Skin epidermis (tissue), 12 donors: ENCODE data around the gene MANF.

Source experiments
- H3K27ac ChIP-seq, 21 experiments: fragments of 200-600 bp; sonication (generic) in 11 of 21; one replicate each; pipeline ENCODE4 v1.5.0; 2020; ENCODE audit warnings: mild to moderate bottlenecking in 3 of 21, inconsistent platforms in 2 of 21, moderate library complexity in 2 of 21
- H3K4me3 ChIP-seq, 7 experiments: fragments of 200-600 bp; sonication (generic) in 2 of 7; one replicate each; pipeline ENCODE4 v1.5.0; 2020; ENCODE audit warnings: inconsistent platforms in 2 of 7, mild to moderate bottlenecking in 2 of 7, moderate library complexity in 1 of 7

Gene MANF

DNA sequence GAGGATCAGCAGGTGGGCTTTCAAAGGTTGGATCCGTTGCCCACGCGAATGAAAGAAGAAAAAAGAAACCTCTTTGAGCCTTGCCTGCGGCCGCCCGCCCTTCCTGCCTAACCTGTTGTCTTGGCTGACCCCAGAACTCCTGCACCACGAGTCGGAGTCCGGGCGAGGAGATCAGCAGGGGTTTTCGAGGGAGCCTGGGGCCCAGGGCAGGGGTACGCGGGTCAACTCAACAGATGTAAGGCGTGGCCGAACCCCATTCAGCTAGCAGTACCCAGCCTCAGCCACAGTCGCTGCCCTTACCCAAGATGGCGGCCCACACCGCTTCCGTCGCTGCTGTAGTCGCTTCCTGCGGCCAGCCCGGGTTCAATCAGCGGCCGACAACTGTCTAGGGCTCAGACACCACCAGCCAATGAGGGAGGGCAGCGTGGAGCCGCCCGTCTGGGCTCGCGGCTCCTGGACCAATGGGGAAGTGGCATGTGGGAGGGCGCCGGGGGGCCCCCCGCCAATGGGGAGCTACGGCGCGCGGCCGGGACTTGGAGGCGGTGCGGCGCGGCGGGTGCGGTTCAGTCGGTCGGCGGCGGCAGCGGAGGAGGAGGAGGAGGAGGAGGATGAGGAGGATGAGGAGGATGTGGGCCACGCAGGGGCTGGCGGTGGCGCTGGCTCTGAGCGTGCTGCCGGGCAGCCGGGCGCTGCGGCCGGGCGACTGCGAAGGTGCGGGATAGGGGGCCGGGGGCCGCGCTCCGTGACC lies at the start of gene MANF:
TSS of gene MANF (plus strand) at position 566 of the 748 bp plus-strand sequence. CDS start at position 618, 52 bp downstream.
- Histone ChIP-seq H3K27ac (peak within 1 kb of the TSS; percentile 73 to 98 (median 93)), H3K4me3 (peak within 1 kb of the TSS; percentile 63 to 93 (median 87))

- no peak overlapping the region for H3K27ac ChIP-seq
Measured at GRCh38 chr3:51336261-51336660, 48.8 kb upstream of the MANF start.

GRCh38 chr3:51337666-51338065 lies 47.4 kb upstream of the MANF start:
- H3K27ac ChIP-seq: no peak overlapping the region

More at GRCh38 chr3:51336261-51336660, 48.8 kb upstream of the MANF start:
- no peak overlapping the region for H3K4me3 ChIP-seq

DNA sequence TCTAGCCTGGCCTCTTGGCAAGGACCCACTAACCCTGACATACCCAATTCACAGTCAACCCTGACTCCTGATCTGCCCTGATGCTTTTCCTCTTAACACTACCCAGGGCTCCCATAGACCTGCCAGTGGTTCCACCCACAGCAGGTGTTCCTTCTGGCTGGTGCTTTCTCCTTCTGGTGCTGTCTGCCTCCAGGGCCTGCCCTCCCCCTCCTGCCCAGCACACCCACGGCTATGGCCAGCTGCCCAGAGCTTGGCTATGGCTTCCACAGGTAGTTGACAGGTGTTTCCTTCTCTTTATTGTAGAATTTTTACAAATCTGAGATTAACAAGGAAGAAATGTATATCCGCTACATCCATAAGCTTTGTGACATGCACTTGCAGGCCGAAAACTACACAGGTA lies 46.5 kb upstream of the MANF start:
- no peak overlapping the region for H3K4me3 ChIP-seq
- no peak overlapping the region for H3K27ac ChIP-seq

More at GRCh38 chr3:51337666-51338065, 47.4 kb upstream of the MANF start:
- no peak overlapping the region for H3K4me3 ChIP-seq

DNA sequence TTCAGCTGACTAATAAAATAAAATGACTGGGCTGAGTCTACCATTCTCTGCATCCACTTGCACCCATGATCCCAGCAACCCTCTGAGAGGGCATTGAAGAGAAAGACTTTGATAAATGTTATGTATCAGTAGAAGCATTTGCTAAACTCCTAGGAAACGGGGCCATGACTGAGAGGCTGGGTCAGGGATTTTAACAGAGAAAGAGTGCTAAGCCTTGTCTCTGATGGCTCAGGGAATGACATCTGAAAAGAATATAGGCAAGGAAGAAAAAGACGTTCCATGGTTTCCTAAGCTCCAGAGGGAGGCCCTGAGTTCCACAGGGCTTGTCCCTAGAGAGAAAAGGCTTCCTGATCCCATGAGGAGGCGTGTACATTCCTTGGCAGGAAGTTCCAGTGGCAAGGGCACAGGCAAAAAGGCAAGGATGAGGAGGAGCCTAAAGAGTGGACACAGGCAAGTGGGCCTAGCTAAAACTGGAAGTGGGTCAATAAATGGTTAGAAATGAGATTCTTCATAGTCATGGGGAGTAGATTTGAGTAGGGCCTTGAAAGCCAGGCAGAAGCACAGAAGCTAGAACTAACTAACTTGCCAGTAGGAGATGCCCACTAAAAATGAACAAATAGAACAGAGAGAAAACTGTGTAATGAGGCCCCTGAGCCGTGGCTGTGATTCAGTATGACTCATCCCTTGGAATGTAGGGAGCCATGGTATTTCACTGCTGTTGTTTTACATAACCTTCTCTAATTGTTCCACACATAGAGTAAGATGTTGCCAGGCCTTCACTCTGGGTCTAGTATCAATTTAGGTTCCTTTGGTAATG lies 44.9 kb upstream of the MANF start:
- peak overlapping the region in 17 of 21 experiments; percentile 1 to 87 (median 58) for H3K27ac ChIP-seq
- H3K4me3 ChIP-seq: no peak overlapping the region

GRCh38 chr3:51340989-51341636 lies 44.0 kb upstream of the MANF start:
- Histone ChIP-seq H3K27ac (peak overlapping the region in 13 of 21 experiments; percentile 1 to 87 (median 58)), H3K4me3 (no peak overlapping the region)

DNA sequence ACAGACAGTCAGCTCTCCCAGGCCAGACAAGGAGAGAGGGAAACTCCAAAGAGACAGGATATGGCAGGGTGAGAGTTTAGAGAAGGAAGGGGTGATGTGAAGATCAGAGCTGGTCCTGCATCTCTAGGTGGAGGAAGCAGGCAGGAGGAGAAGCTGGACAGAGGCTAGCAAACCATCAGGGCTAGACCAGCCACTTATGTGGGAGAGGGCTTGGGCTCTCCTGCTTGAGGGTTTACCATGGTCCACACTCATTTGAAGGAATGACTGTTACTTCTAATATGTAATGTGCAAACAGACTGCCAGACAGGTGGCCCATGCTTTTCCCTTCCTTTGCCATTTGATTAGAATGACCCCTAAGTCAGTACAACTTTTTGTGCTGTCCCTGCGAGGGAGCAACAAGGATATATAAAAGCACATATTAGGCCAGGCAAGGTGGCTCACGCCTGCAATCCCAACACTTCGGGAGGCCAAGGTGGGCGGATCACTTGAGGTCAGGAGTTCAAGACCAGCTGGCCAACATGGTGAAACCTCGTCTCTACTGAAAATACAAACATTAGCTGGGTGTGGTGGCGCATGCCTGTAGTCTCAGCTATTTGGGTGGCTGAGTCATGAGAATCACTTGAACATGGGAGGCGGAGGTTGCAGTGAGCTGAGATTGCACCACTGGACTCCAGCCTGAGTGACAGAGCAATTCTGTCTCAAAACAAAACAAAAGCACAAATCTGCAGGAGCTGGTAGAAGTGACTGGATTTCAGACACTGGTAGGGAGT lies 41.0 kb upstream of the MANF start:
- Histone ChIP-seq H3K27ac (peak overlapping the region in 1 of 21 experiments; percentile 22), H3K4me3 (no peak overlapping the region)

GRCh38 chr3:51350751-51351150 lies 34.3 kb upstream of the MANF start:
- H3K27ac ChIP-seq: no peak overlapping the region

DNA sequence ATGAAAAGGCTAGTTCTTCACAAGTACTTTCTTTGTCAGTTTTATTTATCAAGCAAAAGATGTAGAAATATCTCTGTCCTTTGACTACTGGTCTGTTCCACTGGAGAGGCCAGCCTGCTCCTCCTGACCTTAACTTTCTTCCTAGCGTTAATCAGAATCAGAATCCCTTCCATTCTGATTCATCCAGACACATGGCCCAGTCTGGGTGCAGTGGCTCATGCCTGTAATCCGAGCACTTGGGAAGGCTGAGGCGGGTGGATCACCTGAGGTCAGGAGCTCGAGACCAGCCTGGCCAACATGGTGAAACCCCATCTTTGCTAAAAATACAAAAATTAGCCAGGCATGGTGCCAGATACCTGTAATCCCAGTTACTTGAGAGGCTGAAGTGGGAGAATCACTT lies 32.0 kb upstream of the MANF start:
- Histone ChIP-seq H3K27ac (no peak overlapping the region), H3K4me3 (no peak overlapping the region)

More at GRCh38 chr3:51350751-51351150, 34.3 kb upstream of the MANF start:
- no peak overlapping the region for H3K4me3 ChIP-seq

DNA sequence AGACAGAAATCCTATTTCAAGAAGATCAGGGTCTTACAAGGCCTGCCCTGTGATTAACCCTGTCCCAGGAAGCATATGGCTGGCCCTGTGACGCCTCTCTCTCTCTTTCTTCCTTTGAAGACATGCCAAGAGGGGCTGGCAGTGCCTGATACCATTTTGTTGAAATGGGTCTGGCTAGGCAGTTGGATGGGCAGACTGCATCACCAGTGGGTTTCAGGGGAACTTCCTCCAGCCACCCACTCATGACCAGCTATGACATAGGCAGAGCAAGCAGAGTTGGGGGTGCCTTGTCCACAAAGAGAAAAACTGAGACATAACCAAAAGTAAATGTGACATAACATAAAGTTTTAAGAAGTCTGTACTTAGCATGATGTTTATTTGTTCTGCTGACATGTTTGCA lies 31.4 kb upstream of the MANF start:
- no peak overlapping the region for H3K4me3 ChIP-seq
- no peak overlapping the region for H3K27ac ChIP-seq

- H3K27ac ChIP-seq: no peak overlapping the region
- no peak overlapping the region for H3K4me3 ChIP-seq
Measured at GRCh38 chr3:51354172-51354571, 30.9 kb upstream of the MANF start.

DNA sequence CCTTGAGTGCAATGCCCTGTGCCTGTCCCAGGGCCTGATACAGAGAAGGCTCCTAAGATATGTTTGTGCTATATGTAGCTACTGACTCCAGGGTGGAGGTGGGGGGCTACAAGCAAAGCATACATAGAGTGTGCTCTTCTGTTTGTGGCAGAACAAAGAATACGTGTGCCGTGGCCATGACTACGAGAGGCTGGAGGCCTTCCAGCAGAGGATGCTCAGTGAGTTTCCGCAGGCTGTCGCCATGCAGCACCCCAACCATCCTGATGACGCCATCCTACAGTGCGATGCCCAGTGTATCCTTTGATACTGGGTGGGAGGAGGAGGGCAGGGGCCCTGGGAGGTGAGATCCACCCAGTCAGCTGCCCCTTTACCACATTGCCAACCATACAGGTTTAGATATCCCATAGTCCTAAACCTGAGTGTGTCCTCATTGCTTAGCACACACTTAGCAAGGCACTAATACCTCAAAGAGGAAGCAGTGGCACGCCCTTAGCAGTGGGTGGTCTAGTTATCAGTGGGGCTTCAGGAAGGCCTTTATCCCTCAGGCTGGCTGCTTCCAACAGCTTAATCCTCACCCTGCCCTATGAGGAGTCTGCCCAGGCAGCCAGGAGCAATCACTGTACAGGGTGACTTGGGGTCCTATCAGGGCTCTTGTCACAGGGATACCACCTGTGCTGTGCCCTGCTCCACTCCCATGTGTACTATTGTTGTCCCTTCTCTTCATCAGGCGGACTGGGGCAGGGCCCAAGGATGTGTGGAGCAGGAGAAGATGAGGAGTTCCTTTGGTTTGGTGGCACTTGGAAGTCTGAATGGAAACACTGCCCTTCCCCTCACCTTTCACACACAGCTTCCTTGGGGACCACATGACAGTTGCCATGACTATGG lies 30.1 kb upstream of the MANF start:
- H3K27ac ChIP-seq: peak overlapping the region in 4 of 21 experiments; percentile 16 to 44 (median 32)

GRCh38 chr3:51355891-51356578 lies 29.1 kb upstream of the MANF start:
- H3K27ac ChIP-seq: peak overlapping the region in 5 of 21 experiments; percentile 15 to 44 (median 26)

More for the DNA sequence above, 30.1 kb upstream of the MANF start:
- no peak overlapping the region for H3K4me3 ChIP-seq

DNA sequence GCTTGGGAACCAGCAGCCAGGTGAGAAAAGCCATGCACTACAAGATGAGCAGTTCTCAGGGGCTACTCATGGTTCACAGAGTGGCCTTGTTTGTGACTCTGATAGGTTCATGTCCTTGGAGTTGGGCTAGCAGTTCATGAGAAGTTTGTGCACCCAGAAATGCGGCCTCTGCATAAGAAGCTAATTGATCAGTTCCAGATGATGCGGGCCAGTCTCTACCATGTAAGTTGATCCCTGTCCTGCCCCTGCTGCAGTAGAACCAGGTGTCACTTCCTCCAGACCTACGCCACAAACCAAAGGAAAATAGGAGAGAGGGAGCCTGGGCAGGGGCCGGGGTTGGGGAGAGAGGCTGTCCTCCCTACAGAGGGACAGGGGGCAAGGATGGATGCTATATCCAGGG lies 27.2 kb upstream of the MANF start:
- Histone ChIP-seq H3K4me3 (no peak overlapping the region), H3K27ac (no peak overlapping the region)

More at GRCh38 chr3:51355891-51356578, 29.1 kb upstream of the MANF start:
- no peak overlapping the region for H3K4me3 ChIP-seq

- Histone ChIP-seq H3K4me3 (no peak overlapping the region), H3K27ac (no peak overlapping the region)
Measured at GRCh38 chr3:51358981-51359380, 26.1 kb upstream of the MANF start.

GRCh38 chr3:51360806-51361205 lies 24.3 kb upstream of the MANF start:
- no peak overlapping the region for H3K27ac ChIP-seq
- no peak overlapping the region for H3K4me3 ChIP-seq

DNA sequence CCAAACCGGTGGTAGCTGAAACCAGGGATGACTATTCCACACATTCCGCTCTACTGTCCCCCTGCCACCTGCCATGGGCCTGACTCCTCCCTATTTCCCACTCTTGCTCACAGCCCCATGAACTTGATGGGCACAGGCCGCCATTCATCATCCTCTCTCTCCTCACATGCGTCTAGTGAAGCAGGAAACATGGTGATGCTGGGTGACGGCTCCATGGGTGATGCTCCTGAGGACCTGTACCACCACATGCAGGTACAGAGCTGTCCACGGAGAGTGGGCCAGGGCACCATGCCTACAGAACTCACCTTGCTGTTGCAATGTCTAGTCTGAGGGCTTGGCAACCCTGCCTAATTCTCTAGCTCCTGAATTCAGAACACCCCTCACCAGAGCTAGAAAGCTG lies 23.3 kb upstream of the MANF start:
- H3K4me3 ChIP-seq: no peak overlapping the region
- no peak overlapping the region for H3K27ac ChIP-seq

- no peak overlapping the region for H3K4me3 ChIP-seq
- no peak overlapping the region for H3K27ac ChIP-seq
Measured at GRCh38 chr3:51362476-51362875, 22.6 kb upstream of the MANF start.
